T47D (cell line): ENCODE results near the gene GCK.

Source experiments
- DNase-seq, 2 experiments: peaks; one replicate each; pipeline versions ENCODE4 v3.0.0 to v3.0.0-alpha.2; 2011 to 2012; ENCODE audit warnings: low read depth in 1 of 2, low spot score in 1 of 2
- JUND ChIP-seq: IDR thresholded peaks from 2 replicates; pipeline ENCODE4 v1.6.1; 2012; ENCODE audit warnings: low read depth
- in situ Hi-C: cut with HindIII; loops from 2 replicates; pipeline ENCODE4 v1.10.0; 2016; ENCODE audit warnings: low sequenced_read_pairs, low pct_unique_long_range_greater_than_20kb

Gene GCK

DNA sequence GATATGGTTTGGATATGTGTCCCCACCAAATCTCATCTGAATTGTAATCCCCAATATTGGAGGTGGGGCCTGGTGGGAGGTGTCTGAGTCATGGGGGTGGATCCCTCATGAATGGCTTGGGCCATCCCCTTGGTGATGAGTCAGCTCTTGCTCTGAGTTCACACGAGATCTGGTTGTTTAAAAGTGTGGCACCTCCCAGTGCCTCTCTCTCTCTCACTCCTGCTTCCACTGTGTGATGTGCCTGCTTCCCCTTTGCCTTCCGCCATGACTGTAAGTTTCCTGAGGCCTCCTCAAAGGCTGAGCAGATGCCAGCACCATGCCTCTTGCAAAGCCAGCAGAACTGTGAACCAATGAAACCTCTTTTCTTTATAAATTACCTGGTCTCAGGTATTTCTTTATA lies 4.8 kb upstream of the GCK start:
- no peak for DNase-seq
- in situ Hi-C loops: no loop called here
- TF ChIP-seq JUND: no peak

DNA sequence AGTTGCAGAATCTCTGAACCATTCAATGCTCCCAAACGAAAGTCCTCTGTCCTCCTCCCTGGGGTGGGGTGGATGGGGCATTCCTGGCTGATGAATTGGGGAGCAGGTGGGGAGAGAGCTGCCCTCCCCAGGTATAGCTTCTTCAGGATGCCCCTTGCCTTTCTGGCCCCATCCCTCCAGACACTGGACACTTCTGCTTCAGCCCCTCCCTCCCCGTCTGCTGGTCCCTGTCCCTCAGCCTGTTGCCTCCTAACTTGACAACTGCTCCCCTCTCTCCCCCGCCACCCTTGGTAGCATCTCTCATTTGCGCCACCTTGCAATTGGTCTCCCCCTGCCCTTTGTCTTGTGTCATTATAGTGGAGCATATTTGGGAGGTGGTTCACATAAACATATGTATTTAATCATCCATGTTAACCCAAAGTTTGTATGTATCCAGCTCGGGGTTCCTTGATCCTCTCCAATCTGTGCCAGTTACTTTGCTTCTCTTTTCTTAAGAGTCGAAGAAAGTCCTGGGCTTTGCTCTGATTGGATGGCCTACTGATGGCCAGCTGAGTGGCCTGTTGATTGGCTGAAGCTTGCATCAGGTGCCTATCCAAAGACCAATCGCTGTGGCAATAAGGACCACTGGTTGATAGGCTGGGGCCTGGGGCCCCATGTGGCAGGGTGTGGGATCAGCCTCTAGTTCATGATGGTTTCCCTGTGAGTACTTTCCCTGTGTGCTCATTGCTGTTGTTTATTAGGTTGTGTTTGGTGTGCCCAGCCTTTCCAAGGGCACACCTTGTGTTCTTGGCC lies 4.0 kb upstream of the GCK start:
- in situ Hi-C loops: no loop called here
- no peak for TF ChIP-seq JUND
- DNase-seq: no peak

DNA sequence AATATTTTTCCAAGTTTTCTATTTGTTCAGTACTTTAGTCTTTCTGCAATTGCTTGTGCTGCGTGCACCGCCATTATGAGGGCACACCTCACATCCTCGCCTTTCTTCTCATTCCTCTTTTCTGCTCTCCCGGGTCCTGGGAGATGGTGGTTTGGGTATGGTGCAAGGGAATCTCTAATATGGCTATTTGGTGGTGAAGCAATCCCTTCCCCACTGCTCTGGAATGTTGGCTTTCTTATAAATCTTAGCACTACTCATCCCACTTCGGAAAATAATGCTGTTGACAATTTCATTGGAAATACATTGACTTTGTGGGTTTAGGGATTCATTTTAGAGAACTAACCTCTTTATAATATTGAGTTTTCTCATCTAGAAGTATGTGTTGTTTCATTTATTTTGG lies 1.9 kb upstream of the GCK start:
- no peak for DNase-seq
- in situ Hi-C loops: no loop called here
- no peak for TF ChIP-seq JUND

DNA sequence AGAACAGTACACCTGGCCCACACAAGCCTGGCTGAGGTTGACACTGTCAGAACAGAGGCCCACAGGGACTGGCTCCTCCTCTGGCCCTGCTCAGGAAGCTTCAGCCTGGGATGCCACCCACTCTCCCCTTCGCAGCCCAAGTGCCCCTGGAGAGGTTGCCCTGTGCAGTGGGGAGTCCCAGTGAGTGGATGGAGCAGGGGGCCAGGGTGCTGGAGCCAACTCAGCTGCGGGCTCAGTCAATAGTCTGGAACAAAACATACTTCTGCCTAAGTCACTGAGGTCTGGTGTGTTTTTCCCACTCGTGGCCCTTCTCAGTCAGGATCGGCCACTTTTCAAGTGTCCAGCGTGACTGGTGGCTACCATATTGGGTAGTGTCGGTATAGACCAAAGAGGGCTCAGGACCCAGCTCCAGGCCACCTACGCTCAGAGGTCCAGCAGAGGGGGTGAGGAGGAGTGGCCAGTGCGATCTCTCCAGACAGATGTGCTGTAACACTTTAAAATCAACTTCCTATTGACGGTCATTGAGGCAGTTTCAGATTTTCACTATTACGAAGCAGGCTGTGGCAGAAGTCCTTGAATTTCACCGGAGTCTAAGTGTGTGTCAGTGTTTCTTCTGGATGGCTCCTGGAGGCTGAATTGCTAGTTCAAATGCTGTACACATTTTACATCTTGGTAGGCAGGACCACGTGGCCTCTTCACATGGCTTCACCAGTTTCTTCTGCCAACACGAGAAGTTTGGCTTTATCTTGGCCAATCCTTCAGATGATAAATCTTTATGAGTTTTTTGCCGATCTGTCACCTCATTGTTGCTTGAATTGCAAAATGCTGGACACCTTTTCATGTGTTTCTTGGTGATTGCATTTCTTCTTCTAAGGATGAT lies 994 bp upstream of the GCK start:
- no peak for DNase-seq
- TF ChIP-seq JUND: no peak
- in situ Hi-C loops: no loop called here

DNA sequence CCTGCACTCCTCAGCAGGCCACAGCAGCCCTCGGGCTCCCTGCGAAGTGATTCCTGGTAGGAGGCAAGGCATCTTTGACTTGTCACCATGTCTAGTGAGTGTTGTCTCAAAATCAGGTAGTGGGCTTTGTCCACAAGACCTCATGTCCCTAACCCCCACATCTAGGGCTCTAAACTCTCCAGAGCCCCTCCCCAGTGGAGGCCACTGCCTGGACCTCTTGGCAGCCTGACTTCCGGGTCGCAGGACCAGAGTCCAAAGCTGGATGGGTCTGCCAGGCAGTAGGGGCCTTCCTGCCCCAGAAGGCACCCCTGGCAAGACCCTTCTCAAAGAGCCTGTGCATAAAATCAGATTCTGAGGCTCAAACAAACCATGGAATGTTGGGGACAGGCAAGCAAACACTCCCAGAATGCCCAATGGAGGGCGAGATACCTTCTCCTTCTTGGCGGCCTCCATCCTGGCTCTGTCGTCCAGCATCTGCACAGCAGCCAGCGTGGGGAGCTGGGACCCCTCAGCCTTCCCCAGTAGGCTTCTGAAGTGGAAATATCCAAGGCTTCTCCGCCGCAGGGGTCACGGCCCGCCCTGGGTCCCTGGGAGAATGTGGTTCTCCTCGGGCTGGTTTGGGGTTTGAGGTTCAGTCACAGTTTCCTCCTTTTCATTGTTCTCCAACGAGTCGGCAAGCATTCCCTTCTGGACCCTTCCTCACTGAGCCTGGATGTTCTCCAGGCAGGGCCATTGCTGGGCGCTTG lies 586 bp downstream of the GCK start:
- no peak for TF ChIP-seq JUND

DNA sequence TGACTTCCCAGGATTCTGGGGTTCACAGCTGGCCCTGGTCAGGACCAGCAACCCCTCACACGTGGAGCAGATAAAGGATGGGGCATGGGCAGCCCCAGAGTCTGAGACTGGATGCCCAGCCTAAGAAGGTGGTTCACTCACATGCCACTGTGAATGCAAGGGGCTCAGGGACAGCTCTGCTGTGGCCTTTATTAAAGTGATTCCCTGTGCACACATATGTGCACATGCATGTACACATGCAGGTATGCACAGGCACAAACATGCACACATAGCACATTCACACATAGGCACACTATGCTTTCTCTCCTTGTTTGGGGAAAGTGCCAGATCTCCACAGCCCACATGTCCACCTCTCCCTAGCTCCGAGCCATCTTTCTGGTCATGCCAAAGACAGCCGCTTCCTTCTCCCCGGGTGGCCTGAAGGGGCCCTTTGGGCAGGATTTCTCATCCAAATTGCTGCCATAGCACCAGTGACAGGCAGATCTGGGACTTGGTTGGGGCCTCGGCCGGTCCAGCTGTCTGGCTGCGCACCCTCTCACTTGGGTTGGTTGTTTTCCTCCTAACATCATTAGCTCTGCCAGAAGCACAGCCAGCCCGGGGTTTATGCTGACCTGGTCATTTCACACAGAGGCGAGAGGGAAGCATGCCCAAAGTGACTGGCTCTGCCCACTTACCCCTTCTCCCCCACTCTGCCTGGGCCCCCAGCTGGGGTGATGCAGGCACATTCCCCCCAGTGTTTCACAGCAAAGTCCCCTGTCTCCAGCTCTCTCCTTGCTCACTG lies 1.4 kb downstream of the GCK start:
- no peak for TF ChIP-seq JUND

More for the DNA sequence above, 586 bp downstream of the GCK start:
- in situ Hi-C loops: no loop called here
- DNase-seq: no peak

DNA sequence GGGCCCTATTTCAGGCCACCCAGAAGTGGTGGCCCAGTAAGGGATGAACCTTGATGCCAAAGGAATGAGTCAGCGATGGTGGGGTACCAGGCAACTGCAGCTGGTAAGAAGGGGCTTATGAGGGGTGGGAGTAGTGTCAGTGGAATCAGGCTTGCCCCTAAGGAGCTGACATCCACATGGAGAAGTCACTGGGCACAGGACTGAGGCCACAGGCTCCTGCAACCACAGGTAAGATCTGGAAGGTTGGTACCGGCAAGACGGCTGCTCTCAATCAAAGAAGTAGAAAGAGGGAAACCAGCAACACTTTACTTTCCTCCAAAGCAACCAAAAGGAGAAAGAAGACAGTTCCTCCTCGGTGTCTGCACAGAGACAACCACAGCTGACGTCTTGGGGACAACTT lies 2.5 kb downstream of the GCK start:
- no peak for TF ChIP-seq JUND
- DNase-seq: no peak
- in situ Hi-C loops: no loop called here

More for the DNA sequence above, 1.4 kb downstream of the GCK start:
- in situ Hi-C loops: no loop called here
- no peak for DNase-seq

DNA sequence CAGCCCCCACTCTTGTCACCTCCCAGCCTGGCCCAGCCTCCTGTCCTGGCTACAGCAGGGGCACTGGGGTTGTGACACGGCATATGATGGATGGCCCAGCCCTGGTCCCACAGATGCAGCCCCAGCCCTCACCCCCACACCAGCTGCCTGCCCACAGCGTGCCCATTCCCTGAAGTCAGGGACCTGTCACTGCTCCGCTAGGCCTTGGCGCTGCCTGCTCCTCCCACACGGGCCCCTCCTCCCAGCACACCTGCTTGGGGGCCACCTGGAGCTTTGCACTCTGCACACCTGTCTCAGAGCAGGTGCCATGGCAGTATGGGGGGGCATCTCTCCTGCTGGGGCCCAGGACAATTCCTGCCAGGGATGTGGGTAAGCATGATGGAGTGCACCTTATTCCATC lies 3.5 kb downstream of the GCK start:
- in situ Hi-C loops: no loop called here
- no peak for DNase-seq
- TF ChIP-seq JUND: no peak

DNA sequence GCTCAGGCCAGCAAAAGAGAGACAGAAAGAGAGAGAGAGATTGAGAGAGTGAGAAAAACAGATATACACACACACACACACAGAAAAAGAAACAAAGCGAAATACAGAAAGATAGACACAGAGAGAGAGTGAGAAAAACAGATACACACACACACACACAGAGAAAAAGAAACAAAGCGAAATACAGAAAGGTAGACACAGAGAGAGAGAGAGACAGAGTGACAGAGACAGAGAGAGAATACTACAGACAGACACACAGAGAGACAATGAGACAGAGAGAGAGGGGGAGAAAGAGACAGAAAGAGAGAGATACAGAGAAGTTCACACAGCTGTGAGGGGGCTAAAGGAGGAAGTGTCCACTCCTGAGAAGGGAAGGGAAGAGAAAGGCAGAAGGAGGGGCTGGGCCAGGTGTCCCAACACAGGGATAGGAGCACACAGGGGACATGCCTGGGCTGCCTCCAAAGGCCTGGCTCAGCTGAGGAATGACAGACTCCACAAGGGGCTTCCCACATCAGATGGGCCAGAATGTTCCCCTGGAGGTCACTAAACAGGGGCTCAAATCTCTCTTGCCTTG lies 4.3 kb downstream of the GCK start:
- in situ Hi-C loops: no loop called here
- no peak for DNase-seq
- no peak for TF ChIP-seq JUND

DNA sequence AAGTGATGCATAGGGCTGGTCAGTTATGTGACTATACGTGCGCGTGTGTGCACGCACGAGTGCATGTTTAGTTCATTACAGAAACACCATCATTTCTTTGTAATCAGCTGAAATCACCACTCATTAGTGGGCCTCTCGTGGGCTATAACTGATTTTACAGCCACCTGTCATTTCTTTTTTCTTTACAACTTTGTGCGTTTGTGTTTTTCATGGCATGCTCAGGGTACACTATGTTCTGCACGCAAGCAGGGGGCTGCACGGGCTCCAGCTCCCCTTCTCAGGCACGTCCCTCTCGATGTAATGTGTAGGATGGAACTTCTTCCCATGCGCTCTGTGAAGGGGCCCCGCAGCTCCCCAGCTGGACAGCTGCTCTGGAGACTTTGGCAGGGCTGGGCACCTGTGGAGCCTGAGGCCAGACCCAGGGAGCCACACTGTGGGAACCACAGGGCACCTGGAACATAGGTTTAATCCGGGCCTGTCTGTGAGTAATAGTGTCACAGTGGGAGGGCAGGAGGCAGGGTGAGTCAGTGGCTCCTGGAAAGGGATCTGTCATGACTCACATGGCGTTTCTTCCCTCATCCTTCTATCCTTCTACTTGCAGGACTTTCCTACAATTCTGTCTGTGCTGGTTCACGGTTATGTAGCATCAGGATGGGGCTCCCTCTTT lies 4.9 kb downstream of the GCK start:
- TF ChIP-seq JUND: no peak
- in situ Hi-C loops: no loop called here
- peak in 1 of 2 experiments; percentile 41 for DNase-seq

DNA sequence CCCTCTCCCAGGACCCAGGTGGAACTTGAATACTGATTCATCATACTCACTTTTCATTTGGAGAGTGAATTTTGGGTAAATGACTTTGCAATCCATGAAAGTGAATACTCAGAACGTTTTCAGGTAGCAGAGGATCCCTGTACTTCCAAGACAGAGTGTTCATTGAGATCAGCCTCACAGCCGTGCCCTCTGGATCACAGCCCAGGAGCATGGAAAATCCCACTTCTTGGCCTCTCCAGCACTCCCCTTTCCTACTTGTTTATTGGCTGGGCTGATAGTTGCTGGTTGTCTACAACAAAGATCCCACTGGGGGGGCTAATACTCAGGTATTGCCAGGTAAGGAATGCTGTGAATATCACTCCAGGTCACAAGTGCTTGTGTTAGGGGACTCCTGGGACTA lies 5.9 kb downstream of the GCK start:
- DNase-seq: no peak
- TF ChIP-seq JUND: no peak
- in situ Hi-C loops: no loop called here

DNA sequence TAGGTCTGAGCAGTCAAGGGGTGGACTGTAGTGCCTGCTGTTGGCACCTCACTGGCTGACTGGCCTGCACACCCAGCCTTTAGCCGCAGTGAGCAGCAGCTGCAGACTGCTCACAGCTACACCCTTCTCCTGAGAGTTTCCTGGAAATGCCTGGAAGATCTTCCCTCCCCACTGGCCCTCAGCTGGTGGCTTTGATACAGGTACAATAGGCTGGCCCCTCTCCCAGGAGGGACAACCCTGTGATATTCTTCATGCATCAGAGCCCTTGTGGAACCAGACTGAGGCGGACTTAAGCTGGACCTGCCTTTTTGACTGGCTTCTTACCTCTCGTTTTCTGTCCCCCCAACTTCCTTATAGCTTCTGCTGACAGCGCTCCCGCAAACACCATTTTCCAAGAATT lies 6.4 kb downstream of the GCK start:
- in situ Hi-C loops: no loop called here
- no peak for DNase-seq
- no peak for TF ChIP-seq JUND
